Mucosa of descending colon (tissue), 3 donors: Measurements from ENCODE around the gene CBLN1. TPM values are rescaled to one million over a fixed set of nuclear protein-coding genes. Genes with fewer than 3 reads are reported as not detected.

Source experiments
- ATAC-seq: fragments of 200-7000 bp; cut with Tn5 transposase; one replicate; pipeline ENCODE4 v1.9.1; 2020; ENCODE audit warnings: mild to moderate bottlenecking, moderate library complexity
- DNase-seq, 3 donors: peaks; one replicate each; pipeline ENCODE4 v3.0.0-alpha.2; 2020
- H3K36me3 ChIP-seq: fragments of 200-600 bp; one replicate; pipeline ENCODE4 v1.8.0; 2021; ENCODE audit warnings: low read depth, mild to moderate bottlenecking
- H3K4me1 ChIP-seq: fragments of 200-600 bp; one replicate; pipeline ENCODE4 v1.8.0; 2021; ENCODE audit warnings: low read depth, mild to moderate bottlenecking
- H3K4me3 ChIP-seq: fragments of 200-600 bp; one replicate; pipeline ENCODE4 v1.8.0; 2021; ENCODE audit warnings: mild to moderate bottlenecking
- H3K9me3 ChIP-seq: fragments of 200-600 bp; one replicate; pipeline ENCODE4 v1.8.0; 2021; ENCODE audit warnings: mild to moderate bottlenecking
- CTCF ChIP-seq: fragments of 200-600 bp; IDR thresholded peaks from one replicate; pipeline ENCODE4 v1.8.0; 2022; ENCODE audit warnings: antibody characterized with exemption, mild to moderate bottlenecking
- intact Hi-C, 2 donors: fragments of 100-400 bp; cut with DNase I in 1 of 2; cut with micrococcal nuclease in 1 of 2; formaldehyde crosslinking; loops; one replicate each; pipeline versions ENCODE4 v1.11.0 to v1.11.1; 2022; cut with DNase I, micrococcal nuclease
- total RNA-seq, 3 donors: library from RNA; stranded (reverse); fragmentation: NEBNext Ultra II Directional in 2 of 3; extraction: Animal tissue kit (Norgen Biotek cat#: 25700) in 2 of 3; gene quantifications; one replicate each; pipeline versions ENCODE4 v1.2.1 to v1.2.4, GENCODE V29; 2021 to 2023
- donor health status: DM: no; HTN: no; CAD: no; lungs with moderate emphysema.
- donor health status: DM: no; HTN: no; CAD: no.
- donor health status: DM: no; HTN: yes; CAD: no.

Gene CBLN1
- total RNA-seq, 3 donors from 2014 or later: 0.29 to 0.76 (median 0.70) TPM

GRCh38 chr16:49280841-49281371 is 732 bp downstream of the CBLN1 start:
- ATAC-seq: no peak
- Histone ChIP-seq H3K36me3 (no peaks in the 10 kb centered on the region), H3K9me3 (no peaks in the 10 kb centered on the region), H3K4me3 (no peak overlapping the region), H3K4me1 (peaks cover 23% of the 10 kb centered on the region)
- TF ChIP-seq CTCF: no peak
- peak in 1 of 3 donors; percentile 27 for DNase-seq
- intact Hi-C loops: no loop called here

DNA sequence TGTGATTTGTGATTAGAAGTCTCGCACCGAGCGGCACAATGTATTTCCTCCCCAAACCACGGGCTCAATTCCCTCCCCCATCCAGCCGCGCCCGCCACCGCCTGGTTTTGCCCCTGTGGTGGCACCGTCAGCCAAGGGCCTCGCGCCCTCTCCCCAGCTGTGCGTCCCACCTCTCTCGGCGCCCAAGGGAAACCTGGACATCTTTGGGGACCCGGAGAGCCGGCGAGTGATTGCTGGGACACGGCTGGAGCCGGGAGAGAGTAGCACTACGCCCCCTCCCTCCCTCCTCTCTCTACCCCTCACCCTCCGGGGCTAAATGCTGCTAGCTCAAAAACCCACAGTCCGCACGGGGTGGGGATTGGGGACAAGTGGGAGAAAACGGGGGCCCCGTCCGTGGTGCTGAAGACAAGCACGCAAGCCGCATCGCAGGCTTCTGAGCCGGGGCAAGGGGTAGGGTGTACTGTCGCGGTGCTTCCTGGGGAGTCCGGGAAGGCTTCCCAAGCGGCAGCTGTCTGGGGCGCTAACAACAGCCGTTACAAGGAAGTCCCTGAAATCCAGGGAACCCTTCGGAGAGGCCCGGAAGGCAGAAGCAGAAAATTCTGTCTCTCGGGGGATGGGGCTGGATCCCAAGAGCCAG is 1.4 kb downstream of the CBLN1 start:
- ATAC-seq: no peak
- Histone ChIP-seq H3K4me3 (no peak overlapping the region), H3K9me3 (no peaks in the 10 kb centered on the region), H3K36me3 (no peaks in the 10 kb centered on the region), H3K4me1 (peaks cover 23% of the 10 kb centered on the region)
- no peak for TF ChIP-seq CTCF
- DNase-seq: peak in 1 of 3 donors; percentile 28
- intact Hi-C loops: no loop called here

DNA sequence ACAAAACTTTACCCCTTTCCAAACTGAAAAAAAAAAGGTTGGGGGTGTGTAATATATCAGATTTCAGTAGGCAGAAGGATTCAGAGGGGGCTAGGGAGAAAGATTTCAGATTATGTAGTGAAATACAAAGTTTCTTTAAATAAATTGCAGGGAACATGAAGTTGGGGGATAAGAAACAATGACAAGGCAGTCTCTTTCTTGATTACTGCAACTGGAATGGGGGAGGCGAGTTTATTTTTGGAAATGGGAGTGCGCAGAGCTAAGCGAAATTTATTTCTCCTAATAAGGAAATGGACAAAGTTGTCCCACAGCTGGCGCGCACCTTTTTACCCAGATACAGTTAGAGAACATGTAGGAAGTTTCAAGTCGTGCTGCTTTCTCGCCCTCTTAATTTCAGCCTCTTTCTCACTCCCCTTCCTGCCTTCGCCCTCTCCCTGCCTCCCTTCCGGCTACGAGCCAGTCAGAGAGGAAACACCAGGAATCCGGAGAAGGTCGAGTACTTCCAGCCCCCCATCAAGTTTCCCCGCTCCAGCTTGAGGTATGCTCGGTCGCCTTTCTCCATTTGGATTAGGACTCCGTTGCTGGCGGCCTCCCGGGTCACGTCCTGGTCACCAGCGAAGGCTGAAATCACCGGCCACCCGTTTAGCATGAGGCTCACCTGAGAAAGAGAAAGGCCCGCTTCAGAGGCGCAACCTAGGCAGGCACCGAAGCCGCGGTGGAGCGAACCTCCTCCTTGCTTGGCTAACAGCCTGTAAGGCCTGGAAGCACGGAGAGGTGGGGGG is 2.5 kb downstream of the CBLN1 start:
- Histone ChIP-seq H3K9me3 (no peaks in the 10 kb centered on the region), H3K36me3 (no peaks in the 10 kb centered on the region), H3K4me3 (no peak overlapping the region), H3K4me1 (peaks cover 23% of the 10 kb centered on the region)
- intact Hi-C loops: no loop called here
- TF ChIP-seq CTCF: no peak
- no peak for DNase-seq
- ATAC-seq: no peak

- Histone ChIP-seq H3K36me3 (no peaks in the 10 kb centered on the region), H3K9me3 (no peaks in the 10 kb centered on the region), H3K4me1 (peaks cover 22% of the 10 kb centered on the region), H3K4me3 (no peak overlapping the region)
- DNase-seq: no peak
- ATAC-seq: no peak
- intact Hi-C loops: no loop called here
- no peak for TF ChIP-seq CTCF
Measured at GRCh38 chr16:49278567-49278827, 3.1 kb downstream of the CBLN1 start.

DNA sequence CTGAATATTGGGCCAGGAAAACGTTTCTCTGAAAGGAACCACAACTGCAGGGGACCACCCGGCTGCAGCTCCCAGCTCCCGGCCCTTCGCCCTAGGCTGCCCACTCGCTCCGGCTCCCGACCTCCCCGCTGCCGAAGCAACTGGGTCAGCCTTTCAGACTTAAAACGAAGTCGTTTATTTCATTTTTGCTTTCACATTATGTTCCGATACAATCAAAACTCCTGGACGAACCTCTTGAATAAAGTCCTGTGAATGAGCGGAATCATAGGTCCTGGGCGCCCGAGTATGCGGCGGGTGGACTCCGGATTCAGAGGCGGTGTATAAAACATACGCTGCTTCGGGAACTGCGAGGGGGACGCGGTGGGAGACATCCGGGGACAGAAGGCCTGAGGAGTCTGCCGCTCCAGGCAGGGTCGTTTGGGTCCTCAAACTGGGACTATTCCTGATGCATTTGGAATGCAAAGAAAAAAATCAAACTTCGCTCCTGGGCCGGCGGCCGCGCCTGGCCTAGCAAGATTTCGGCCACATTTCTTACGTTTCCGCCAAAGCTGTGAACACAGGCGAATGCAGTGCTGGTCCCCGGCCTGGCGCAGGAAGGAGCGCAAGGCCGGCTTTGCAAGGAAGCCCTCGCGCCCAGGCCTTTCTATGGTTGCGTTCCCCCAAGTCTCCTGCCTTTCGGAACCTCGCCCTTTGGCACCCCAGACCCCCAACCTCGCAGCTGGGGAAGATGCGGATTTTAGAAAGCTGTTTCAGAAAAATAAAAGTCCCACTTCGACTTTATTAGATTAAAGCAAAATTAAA is 3.7 kb downstream of the CBLN1 start:
- no peak for ATAC-seq
- H3K4me3 ChIP-seq: no peak overlapping the region
- H3K4me1 ChIP-seq: peaks cover 16% of the 10 kb centered on the region

More for the DNA sequence above, 3.7 kb downstream of the CBLN1 start:
- Histone ChIP-seq H3K9me3 (no peaks in the 10 kb centered on the region), H3K36me3 (no peaks in the 10 kb centered on the region)
- no peak for DNase-seq
- intact Hi-C loops: no loop called here
- TF ChIP-seq CTCF: no peak
